Measurements from ENCODE around the gene CCDC87. TPM values are rescaled to one million over a fixed set of nuclear protein-coding genes. Genes with fewer than 3 reads are reported as not detected.
A peak's percentile ranks its signal among the peaks of the same experiment; 100 is the strongest.

The CCDC87 gene
- total RNA-seq, 1 experiment from 2014 or later: 1.1 TPM

DNA sequence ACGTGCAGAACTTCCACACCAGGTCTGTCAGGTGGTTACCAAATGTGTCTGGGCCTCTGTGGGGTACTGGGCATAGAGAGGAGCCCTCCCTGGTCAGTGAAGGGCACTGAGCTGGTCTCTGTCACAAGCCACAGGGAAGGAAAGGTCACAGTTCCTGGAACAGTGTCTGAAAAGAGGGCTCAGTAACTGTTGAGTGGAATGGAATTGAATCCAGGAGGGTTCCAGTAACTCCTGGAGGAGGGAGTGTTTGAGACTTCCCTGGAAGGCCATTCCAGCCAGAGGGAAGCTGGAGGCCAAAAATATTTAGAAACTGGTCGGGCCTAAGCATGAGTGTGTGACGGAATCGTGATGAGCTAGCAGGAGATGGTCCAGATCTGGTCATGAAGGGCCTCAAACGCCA is 38.3 kb downstream of the CCDC87 start:
- Mint-ChIP-seq H3K9me3 (no peaks in the 10 kb centered on the region; a peak in 1 of 5 replicates), H3K27ac (peak overlapping the region in 2 of 3 experiments; percentile 58 to 68; a peak in 3 of 7 replicates), H3K4me1 (peaks cover 0 to 6% of the 10 kb centered on the region in 2 experiments; a peak in 1 of 4 replicates), H3K4me3 (no peak overlapping the region), H3K36me3 (ENCODE audit: insufficient read depth in 1 of 3, low read depth in 3 of 3) (peaks cover 15 to 70% (median 62%) of the 10 kb centered on the region in 3 experiments; a peak in 6 of 7 replicates), H3K27me3 (ENCODE audit: low read depth) (no peaks in the 10 kb centered on the region)
- no peak overlapping the region for H3K56ac ChIP-seq (ENCODE audit: insufficient read length, low read depth, low read length)
- TF ChIP-seq, protein P1, sequence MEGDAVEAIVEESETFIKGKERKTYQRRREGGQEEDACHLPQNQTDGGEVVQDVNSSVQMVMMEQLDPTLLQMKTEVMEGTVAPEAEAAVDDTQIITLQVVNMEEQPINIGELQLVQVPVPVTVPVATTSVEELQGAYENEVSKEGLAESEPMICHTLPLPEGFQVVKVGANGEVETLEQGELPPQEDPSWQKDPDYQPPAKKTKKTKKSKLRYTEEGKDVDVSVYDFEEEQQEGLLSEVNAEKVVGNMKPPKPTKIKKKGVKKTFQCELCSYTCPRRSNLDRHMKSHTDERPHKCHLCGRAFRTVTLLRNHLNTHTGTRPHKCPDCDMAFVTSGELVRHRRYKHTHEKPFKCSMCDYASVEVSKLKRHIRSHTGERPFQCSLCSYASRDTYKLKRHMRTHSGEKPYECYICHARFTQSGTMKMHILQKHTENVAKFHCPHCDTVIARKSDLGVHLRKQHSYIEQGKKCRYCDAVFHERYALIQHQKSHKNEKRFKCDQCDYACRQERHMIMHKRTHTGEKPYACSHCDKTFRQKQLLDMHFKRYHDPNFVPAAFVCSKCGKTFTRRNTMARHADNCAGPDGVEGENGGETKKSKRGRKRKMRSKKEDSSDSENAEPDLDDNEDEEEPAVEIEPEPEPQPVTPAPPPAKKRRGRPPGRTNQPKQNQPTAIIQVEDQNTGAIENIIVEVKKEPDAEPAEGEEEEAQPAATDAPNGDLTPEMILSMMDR (conservative IDR thresholded peaks at IDR 0.05): no peak
- H4K8ac ChIP-seq (replicated peaks; ENCODE audit: insufficient read length, low read depth, low read length): no peak overlapping the region
- no peak overlapping the region for H3K4ac ChIP-seq (ENCODE audit: low read depth, low read length)
- no peaks in the 10 kb centered on the region for H4K20me1 ChIP-seq (ENCODE audit: control insufficient read depth, insufficient read depth, insufficient read length)
- no peaks in the 10 kb centered on the region for H3K9me3 ChIP-seq (ENCODE audit: control insufficient read depth, low read depth, low read length)
- no peak overlapping the region for H4K5ac ChIP-seq (ENCODE audit: insufficient read length, low read depth, low read length)
- no peaks in the 10 kb centered on the region for H3K79me2 ChIP-seq (ENCODE audit: insufficient read depth, low read length)
- H3K23me2 ChIP-seq (ENCODE audit: insufficient read length, low read depth, low read length, poor library complexity, severe bottlenecking): peaks cover 2% of the 10 kb centered on the region
- H2BK120ac ChIP-seq (ENCODE audit: low read depth, low read length, poor library complexity, severe bottlenecking): no peak overlapping the region
- no peak overlapping the region for H3T11ph ChIP-seq (ENCODE audit: low read length)
- DNase-seq: no peak
- no peaks in the 10 kb centered on the region for H3K27me3 ChIP-seq (ENCODE audit: insufficient read depth, low read length)
- no peaks in the 10 kb centered on the region for H3K4me1 ChIP-seq (ENCODE audit: insufficient read depth, low read length)
- no peak overlapping the region for H3K23ac ChIP-seq (ENCODE audit: insufficient read length, low read depth, low read length)
- no peaks in the 10 kb centered on the region for H3K79me1 ChIP-seq (ENCODE audit: insufficient read depth, low read depth, low read length, poor library complexity, severe bottlenecking)
- H2BK12ac ChIP-seq (ENCODE audit: insufficient read length, low read depth, low read length): no peak overlapping the region
- no peak overlapping the region for H2BK15ac ChIP-seq (ENCODE audit: low read depth, low read length)
- H2BK20ac ChIP-seq (ENCODE audit: low read depth, low read length, poor library complexity, severe bottlenecking): no peak overlapping the region
- H3K9ac ChIP-seq (ENCODE audit: extremely low read depth, insufficient read length, low read length): no peak overlapping the region
- H3K4me2 ChIP-seq (ENCODE audit: insufficient read depth, insufficient read length, low read length): no peak overlapping the region
- H2BK5ac ChIP-seq (ENCODE audit: insufficient read length, low read length): no peak overlapping the region
- no CpG with 5 or more reads among the region's 5 CpGs for WGBS (ENCODE audit: extremely low coverage, insufficient read length, low lambda C conversion rate)
- no peak overlapping the region for H3K27ac ChIP-seq (ENCODE audit: insufficient read length, low read depth, low read length)
- no peak overlapping the region for H3K18ac ChIP-seq (ENCODE audit: insufficient read length, low read depth, low read length)
- no peak overlapping the region for H2AFZ ChIP-seq (ENCODE audit: low read length)
- H3K14ac ChIP-seq (ENCODE audit: insufficient read depth, low read length): no peak overlapping the region
- no peak overlapping the region for H4K91ac ChIP-seq (ENCODE audit: insufficient read length, low read depth, low read length)
- no peak overlapping the region for H2AK5ac ChIP-seq (ENCODE audit: insufficient read length, low read length)

Data from H9 (cell line).